Measurements from ENCODE around the gene GMDS.
A peak's percentile ranks its signal among the peaks of the same experiment; 100 is the strongest.

The GMDS gene

GRCh38 chr6:1726341-1726768, 519.0 kb downstream of the GMDS start:
- TF ChIP-seq CTCF (conservative IDR thresholded peaks at IDR 0.05; ENCODE audit: low read depth): no peak
- no peak for DNase-seq (ENCODE audit: low spot score)
- H3K27ac ChIP-seq: no peak overlapping the region
- POLR2A ChIA-PET (ENCODE audit: low non-redundant PET): no interaction called here
- CTCF ChIA-PET: no interaction called here

DNA sequence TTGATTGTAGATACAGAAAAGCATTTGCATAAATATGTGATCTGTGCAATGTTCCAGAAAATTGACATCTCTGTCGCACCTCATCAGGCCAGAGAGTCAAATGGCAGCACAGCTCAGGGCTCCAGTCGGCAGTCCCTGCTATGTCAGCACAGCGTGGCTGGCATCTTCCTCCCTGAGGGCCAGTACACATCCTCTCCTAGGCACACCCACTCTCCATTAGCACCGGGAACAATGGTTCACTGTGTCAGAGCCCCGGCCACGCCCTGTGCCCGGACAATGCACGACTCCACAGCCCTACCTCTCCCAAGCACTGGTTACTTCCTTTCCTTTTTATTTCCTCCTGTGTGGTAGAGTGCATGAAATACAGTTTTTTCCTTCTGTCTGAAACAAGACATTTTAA, 520.8 kb downstream of the GMDS start:
- POLR2A ChIA-PET (ENCODE audit: low non-redundant PET): no interaction called here
- H3K27ac ChIP-seq: peak overlapping the region; percentile 49
- CTCF ChIA-PET: interaction anchor here (0.7 kb wide), 1 partner anchor 391 kb away, joined by 3 read pairs; no protein-coding TSS in a partner anchor
- no peak for TF ChIP-seq CTCF (conservative IDR thresholded peaks at IDR 0.05; ENCODE audit: low read depth)
- DNase-seq (ENCODE audit: low spot score): peak; percentile 48

DNA sequence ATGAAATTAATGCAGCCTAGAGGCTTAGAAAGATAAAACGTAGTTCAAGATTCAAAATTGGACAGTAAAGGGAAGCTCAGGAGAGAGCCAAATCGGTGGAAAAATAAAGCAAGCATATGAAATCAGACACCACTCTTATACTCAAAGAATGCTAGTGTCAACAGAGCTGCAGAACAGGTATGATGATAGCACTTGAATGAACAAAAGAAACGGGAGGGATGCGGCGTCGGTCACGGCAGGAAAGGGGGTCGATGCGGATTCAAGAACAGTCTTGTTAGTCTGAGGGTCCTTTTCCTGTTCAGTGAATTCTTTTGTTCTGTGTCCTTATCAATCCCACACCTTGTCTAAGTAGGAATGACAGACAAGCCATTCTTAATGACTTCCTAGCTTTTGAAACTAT, 521.3 kb downstream of the GMDS start:
- no peak overlapping the region for H3K27ac ChIP-seq
- DNase-seq (ENCODE audit: low spot score): no peak
- CTCF ChIA-PET: interaction anchor here (0.7 kb wide), 1 partner anchor 391 kb away, joined by 3 read pairs; no protein-coding TSS in a partner anchor
- no peak for TF ChIP-seq CTCF (conservative IDR thresholded peaks at IDR 0.05; ENCODE audit: low read depth)
- POLR2A ChIA-PET (ENCODE audit: low non-redundant PET): no interaction called here

DNA sequence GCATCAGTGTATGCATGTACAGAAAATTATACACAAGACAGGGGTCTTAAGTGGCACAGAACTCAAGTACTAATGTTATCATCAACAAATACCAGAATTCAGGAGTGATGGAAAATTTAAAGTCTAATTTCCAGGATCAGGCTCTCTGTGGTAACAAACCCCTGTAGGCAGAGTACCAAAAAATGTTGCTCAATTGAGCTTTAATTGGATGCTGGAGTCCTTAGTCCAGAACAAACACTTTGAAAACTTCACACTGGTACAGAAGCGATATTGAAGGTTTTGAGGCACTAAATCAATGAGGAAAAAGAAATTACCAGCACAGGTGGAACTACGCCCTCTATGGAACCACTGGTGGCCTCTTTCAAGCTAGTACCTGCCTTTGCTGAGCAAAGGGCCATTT, 522.6 kb downstream of the GMDS start:
- no peak overlapping the region for H3K27ac ChIP-seq
- no peak for TF ChIP-seq CTCF (conservative IDR thresholded peaks at IDR 0.05; ENCODE audit: low read depth)
- DNase-seq (ENCODE audit: low spot score): no peak
- POLR2A ChIA-PET (ENCODE audit: low non-redundant PET): interaction anchor here (0.6 kb wide), 1 partner anchor 94 kb away, joined by 5 read pairs; no protein-coding TSS in a partner anchor
- CTCF ChIA-PET: interaction anchor here (1.3 kb wide), 1 partner anchor 111 kb away, joined by 4 read pairs; no protein-coding TSS in a partner anchor

GRCh38 chr6:1720620-1721322, 524.6 kb downstream of the GMDS start:
- TF ChIP-seq CTCF (conservative IDR thresholded peaks at IDR 0.05; ENCODE audit: low read depth): no peak

DNA sequence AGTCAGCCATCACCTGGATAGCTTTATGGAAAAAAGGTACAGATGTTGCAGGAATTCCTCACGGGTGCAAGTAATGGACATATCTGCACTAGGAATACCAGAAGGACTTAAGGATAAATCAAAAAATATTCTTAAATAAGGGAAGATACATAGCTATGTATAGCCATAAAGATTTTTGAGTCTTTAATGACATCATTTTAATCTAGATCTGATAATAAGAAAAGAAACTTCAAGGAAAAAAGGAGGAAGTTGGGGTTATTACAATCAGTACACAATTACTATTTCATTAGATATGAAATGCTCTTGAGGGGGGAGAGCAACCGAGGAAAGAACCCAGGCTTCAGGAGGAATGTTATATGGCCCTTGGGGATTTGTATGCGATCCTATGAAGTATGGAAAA, 525.5 kb downstream of the GMDS start:
- TF ChIP-seq CTCF (conservative IDR thresholded peaks at IDR 0.05; ENCODE audit: low read depth): no peak
- DNase-seq (ENCODE audit: low spot score): no peak
- H3K27ac ChIP-seq: no peak overlapping the region
- POLR2A ChIA-PET (ENCODE audit: low non-redundant PET): no interaction called here
- CTCF ChIA-PET: no interaction called here

More at GRCh38 chr6:1720620-1721322, 524.6 kb downstream of the GMDS start:
- CTCF ChIA-PET: interaction anchor here (0.6 kb wide), 2 partner anchors 91 to 508 kb away, joined by 5 read pairs; no protein-coding TSS in a partner anchor
- DNase-seq (ENCODE audit: low spot score): no peak
- POLR2A ChIA-PET (ENCODE audit: low non-redundant PET): no interaction called here
- H3K27ac ChIP-seq: no peak overlapping the region

Data from RWPE1 (cell line).